NCI-H510A treated with DMSO at 0.1 percent for 48 hours (cell line): ENCODE measurements around the gene DACT3.

Experiments used
- DNase-seq: peaks from one replicate; lab custom pipeline; 2025; lab: John Stamatoyannopoulos, UW

DACT3 gene

GRCh38 chr19:46661020-46661731 lies at the start of gene DACT3:
Gene DACT3 (minus strand): TSS chr19:46661182. CDS start chr19:46661064, 118 bp downstream.
- DNase-seq = peak; percentile 99

GRCh38 chr19:46710687-46711086 lies 49.7 kb upstream of the DACT3 start:
- DNase-seq = no peak

- peak; percentile 1 for DNase-seq
These were observed 43.5 kb upstream of the DACT3 start for GRCh38 chr19:46704379-46705076.

- no peak for DNase-seq
These were observed 39.7 kb upstream of the DACT3 start for GRCh38 chr19:46700704-46701103.

- no peak for DNase-seq
These were observed 37.7 kb upstream of the DACT3 start for GRCh38 chr19:46698395-46699321.

GRCh38 chr19:46697204-46697960 lies 36.4 kb upstream of the DACT3 start:
- DNase-seq = no peak

- no peak for DNase-seq
These were observed 35.9 kb upstream of the DACT3 start for GRCh38 chr19:46696866-46697203.

GRCh38 chr19:46696052-46696451 lies 35.1 kb upstream of the DACT3 start:
- no peak for DNase-seq

- no peak for DNase-seq
These were observed 32.8 kb upstream of the DACT3 start for GRCh38 chr19:46693760-46694159.

GRCh38 chr19:46692918-46693722 lies 32.1 kb upstream of the DACT3 start:
- no peak for DNase-seq

- no peak for DNase-seq
These were observed 31.0 kb upstream of the DACT3 start for GRCh38 chr19:46691948-46692347.

- no peak for DNase-seq
These were observed 30.1 kb upstream of the DACT3 start for GRCh38 chr19:46691104-46691503.

- no peak for DNase-seq
These were observed 28.4 kb upstream of the DACT3 start for GRCh38 chr19:46689358-46689757.

GRCh38 chr19:46687438-46688145 lies 26.6 kb upstream of the DACT3 start:
- no peak for DNase-seq

GRCh38 chr19:46685189-46685588 lies 24.2 kb upstream of the DACT3 start:
- DNase-seq = no peak

GRCh38 chr19:46678110-46678732 lies 17.2 kb upstream of the DACT3 start:
- no peak for DNase-seq

- peak; percentile 39 for DNase-seq
These were observed 13.6 kb upstream of the DACT3 start for GRCh38 chr19:46674416-46675178.

GRCh38 chr19:46670813-46671212 lies 9.8 kb upstream of the DACT3 start:
- no peak for DNase-seq

- DNase-seq = no peak
These were observed 7.7 kb upstream of the DACT3 start for GRCh38 chr19:46668662-46669061.
